Measurements from ENCODE around the gene CACUL1.

DNA sequence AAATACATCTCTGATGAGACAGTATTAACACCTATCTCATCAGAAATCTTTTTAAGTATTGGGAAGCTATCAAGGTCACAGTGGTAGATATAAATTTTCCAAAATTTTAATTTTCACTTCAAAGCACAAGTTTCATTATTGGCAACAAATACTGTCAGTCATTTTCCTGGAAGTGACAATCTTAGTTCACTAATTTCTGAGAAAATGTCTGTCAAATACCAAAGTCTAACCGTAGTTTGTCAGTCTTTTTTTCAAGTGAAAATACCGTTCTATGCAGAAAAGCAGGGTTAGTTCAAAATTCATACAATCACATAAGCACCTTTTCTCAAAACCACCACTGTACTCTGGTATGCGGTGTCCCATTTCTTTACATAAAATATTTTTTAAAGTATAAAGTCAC is 40.4 kb downstream of the CACUL1 start:
- no peak for TF ChIP-seq POLR2A (IDR thresholded peaks at IDR 0.05; ENCODE audit: low read depth)
- no peak for TF ChIP-seq POLR2AphosphoS5 (IDR thresholded peaks at IDR 0.05)
- TF ChIP-seq, protein P1, sequence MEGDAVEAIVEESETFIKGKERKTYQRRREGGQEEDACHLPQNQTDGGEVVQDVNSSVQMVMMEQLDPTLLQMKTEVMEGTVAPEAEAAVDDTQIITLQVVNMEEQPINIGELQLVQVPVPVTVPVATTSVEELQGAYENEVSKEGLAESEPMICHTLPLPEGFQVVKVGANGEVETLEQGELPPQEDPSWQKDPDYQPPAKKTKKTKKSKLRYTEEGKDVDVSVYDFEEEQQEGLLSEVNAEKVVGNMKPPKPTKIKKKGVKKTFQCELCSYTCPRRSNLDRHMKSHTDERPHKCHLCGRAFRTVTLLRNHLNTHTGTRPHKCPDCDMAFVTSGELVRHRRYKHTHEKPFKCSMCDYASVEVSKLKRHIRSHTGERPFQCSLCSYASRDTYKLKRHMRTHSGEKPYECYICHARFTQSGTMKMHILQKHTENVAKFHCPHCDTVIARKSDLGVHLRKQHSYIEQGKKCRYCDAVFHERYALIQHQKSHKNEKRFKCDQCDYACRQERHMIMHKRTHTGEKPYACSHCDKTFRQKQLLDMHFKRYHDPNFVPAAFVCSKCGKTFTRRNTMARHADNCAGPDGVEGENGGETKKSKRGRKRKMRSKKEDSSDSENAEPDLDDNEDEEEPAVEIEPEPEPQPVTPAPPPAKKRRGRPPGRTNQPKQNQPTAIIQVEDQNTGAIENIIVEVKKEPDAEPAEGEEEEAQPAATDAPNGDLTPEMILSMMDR (IDR thresholded peaks at IDR 0.05), result no peak
